Measurements from ENCODE around the gene PLCH2. TPM values are rescaled to one million over a fixed set of nuclear protein-coding genes. Genes with fewer than 3 reads are reported as not detected.

PLCH2 gene
- total and polyA plus RNA-seq, 4 donors, result 0.33 to 1.3 (median 1.0) TPM; not detected in 1

DNA sequence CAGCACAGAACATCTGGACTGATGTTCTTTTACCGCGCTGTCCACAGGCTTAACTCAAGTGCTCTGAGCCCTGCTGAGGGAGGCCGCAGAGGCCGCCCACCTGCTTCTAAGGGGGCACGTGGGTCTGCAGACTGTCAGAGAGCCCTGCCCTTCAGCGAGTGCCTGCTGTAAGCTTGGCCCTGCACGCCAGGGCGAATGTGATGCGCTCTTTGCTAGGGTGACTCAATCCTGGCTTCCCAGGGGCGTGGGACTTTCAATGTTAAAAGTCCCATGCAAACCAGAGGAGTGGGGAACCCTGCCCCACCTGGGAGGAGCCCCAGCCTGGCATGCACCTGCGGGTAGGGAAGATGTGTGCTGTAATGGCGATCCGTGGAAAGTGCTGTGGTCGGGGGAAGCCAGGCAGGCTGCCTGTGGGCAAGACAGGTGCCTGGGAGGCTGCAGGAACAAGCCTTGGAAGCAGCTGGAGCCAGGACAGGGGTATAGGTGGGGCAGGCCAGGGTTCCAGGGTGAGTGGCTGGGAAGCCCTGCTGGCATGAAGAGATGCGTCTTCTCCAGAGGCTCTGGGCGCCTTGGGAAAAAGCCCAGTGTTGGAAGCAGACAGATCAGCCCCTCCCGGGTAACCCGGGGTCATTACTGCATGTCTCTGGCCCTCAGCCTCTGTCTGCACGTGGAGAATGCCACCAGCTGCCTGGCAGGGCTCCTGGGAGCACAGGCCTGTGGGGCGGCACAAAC, 50.9 kb downstream of the PLCH2 start:
- Histone ChIP-seq H3K36me3 (ENCODE audit: control insufficient read depth in 4 of 4, insufficient read depth in 3 of 4, low read depth in 1 of 4, low read length in 3 of 4) (no peaks in the 10 kb centered on the region), H3K4me3 (ENCODE audit: low read depth in 1 of 3, low read length in 3 of 3) (peak overlapping the region in 1 of 3 donors; percentile 87), H3K4me1 (ENCODE audit: control insufficient read depth in 4 of 4, insufficient read depth in 4 of 4, low read length in 3 of 4) (peaks cover 56 to 79% (median 68%) of the 10 kb centered on the region in 4 donors), H3K9me3 (ENCODE audit: control insufficient read depth in 4 of 4, low read length in 3 of 4) (no peaks in the 10 kb centered on the region), H3K9ac (ENCODE audit: low read depth in 1 of 2, low read length in 2 of 2) (no peak overlapping the region), H3K27me3 (ENCODE audit: control insufficient read depth in 4 of 4, insufficient read depth in 4 of 4, low read length in 3 of 4) (no peaks in the 10 kb centered on the region), H3K27ac (ENCODE audit: low read depth in 1 of 2, low read length in 2 of 2) (peak overlapping the region; percentile 87 to 95)
- peak; percentile 26 for TF ChIP-seq SP1 (IDR thresholded peaks at IDR 0.05)
- no peak for TF ChIP-seq GABPA (IDR thresholded peaks at IDR 0.05 in 1 of 2, conservative IDR thresholded peaks at IDR 0.05 in 1 of 2)
- peak; percentile 29 to 60 for TF ChIP-seq RXRA (IDR thresholded peaks at IDR 0.05)
- 31% methylated on average over 20 of the region's 20 CpGs for WGBS
- DNase-seq (ENCODE audit: low spot score), result no peak

DNA sequence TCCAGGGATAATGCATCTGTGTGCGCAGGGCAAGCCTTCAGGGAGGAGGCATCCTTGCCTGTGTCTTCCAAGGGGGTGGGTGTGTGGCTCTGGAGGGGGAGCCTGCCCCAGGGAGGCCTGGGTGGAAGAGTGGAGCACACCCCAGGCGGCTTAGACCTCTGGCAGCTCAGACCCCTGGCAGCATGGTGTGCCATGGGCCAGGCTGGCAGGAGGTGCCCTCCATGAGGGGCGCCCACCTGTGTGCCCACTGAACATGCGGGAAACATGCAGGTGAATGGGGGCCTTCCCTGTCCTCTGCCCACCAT, 51.4 kb downstream of the PLCH2 start:
- peak overlapping the region; percentile 87 to 95 for H3K27ac ChIP-seq (ENCODE audit: low read depth in 1 of 2, low read length in 2 of 2)
- 78% methylated on average over 4 of the region's 4 CpGs for WGBS
- no peak overlapping the region for H3K9ac ChIP-seq (ENCODE audit: low read depth in 1 of 2, low read length in 2 of 2)
- DNase-seq (ENCODE audit: low spot score), result no peak
- peaks cover 54 to 73% (median 63%) of the 10 kb centered on the region in 4 donors for H3K4me1 ChIP-seq (ENCODE audit: control insufficient read depth in 4 of 4, insufficient read depth in 4 of 4, low read length in 3 of 4)
- H3K27me3 ChIP-seq (ENCODE audit: control insufficient read depth in 4 of 4, insufficient read depth in 4 of 4, low read length in 3 of 4), result no peaks in the 10 kb centered on the region
- no peak for TF ChIP-seq RXRA (IDR thresholded peaks at IDR 0.05)
- TF ChIP-seq, protein P1, sequence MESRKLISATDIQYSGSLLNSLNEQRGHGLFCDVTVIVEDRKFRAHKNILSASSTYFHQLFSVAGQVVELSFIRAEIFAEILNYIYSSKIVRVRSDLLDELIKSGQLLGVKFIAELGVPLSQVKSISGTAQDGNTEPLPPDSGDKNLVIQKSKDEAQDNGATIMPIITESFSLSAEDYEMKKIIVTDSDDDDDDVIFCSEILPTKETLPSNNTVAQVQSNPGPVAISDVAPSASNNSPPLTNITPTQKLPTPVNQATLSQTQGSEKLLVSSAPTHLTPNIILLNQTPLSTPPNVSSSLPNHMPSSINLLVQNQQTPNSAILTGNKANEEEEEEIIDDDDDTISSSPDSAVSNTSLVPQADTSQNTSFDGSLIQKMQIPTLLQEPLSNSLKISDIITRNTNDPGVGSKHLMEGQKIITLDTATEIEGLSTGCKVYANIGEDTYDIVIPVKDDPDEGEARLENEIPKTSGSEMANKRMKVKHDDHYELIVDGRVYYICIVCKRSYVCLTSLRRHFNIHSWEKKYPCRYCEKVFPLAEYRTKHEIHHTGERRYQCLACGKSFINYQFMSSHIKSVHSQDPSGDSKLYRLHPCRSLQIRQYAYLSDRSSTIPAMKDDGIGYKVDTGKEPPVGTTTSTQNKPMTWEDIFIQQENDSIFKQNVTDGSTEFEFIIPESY (IDR thresholded peaks at IDR 0.05), result no peak
- TF ChIP-seq MAX (IDR thresholded peaks at IDR 0.05), result no peak
- no peak for TF ChIP-seq TAF1 (conservative IDR thresholded peaks at IDR 0.05)
- TF ChIP-seq, protein P2, sequence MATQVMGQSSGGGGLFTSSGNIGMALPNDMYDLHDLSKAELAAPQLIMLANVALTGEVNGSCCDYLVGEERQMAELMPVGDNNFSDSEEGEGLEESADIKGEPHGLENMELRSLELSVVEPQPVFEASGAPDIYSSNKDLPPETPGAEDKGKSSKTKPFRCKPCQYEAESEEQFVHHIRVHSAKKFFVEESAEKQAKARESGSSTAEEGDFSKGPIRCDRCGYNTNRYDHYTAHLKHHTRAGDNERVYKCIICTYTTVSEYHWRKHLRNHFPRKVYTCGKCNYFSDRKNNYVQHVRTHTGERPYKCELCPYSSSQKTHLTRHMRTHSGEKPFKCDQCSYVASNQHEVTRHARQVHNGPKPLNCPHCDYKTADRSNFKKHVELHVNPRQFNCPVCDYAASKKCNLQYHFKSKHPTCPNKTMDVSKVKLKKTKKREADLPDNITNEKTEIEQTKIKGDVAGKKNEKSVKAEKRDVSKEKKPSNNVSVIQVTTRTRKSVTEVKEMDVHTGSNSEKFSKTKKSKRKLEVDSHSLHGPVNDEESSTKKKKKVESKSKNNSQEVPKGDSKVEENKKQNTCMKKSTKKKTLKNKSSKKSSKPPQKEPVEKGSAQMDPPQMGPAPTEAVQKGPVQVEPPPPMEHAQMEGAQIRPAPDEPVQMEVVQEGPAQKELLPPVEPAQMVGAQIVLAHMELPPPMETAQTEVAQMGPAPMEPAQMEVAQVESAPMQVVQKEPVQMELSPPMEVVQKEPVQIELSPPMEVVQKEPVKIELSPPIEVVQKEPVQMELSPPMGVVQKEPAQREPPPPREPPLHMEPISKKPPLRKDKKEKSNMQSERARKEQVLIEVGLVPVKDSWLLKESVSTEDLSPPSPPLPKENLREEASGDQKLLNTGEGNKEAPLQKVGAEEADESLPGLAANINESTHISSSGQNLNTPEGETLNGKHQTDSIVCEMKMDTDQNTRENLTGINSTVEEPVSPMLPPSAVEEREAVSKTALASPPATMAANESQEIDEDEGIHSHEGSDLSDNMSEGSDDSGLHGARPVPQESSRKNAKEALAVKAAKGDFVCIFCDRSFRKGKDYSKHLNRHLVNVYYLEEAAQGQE (IDR thresholded peaks at IDR 0.05), result no peak
- TF ChIP-seq, protein P3, sequence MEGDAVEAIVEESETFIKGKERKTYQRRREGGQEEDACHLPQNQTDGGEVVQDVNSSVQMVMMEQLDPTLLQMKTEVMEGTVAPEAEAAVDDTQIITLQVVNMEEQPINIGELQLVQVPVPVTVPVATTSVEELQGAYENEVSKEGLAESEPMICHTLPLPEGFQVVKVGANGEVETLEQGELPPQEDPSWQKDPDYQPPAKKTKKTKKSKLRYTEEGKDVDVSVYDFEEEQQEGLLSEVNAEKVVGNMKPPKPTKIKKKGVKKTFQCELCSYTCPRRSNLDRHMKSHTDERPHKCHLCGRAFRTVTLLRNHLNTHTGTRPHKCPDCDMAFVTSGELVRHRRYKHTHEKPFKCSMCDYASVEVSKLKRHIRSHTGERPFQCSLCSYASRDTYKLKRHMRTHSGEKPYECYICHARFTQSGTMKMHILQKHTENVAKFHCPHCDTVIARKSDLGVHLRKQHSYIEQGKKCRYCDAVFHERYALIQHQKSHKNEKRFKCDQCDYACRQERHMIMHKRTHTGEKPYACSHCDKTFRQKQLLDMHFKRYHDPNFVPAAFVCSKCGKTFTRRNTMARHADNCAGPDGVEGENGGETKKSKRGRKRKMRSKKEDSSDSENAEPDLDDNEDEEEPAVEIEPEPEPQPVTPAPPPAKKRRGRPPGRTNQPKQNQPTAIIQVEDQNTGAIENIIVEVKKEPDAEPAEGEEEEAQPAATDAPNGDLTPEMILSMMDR (IDR thresholded peaks at IDR 0.05; ENCODE audit: low read depth, low read length, missing input control), result no peak
- no peak for TF ChIP-seq RAD21 (IDR thresholded peaks at IDR 0.05)
- no peak for TF ChIP-seq FOXA1 (IDR thresholded peaks at IDR 0.05)
- no peak for TF ChIP-seq GABPA (IDR thresholded peaks at IDR 0.05 in 1 of 2, conservative IDR thresholded peaks at IDR 0.05 in 1 of 2)
- TF ChIP-seq JUND (IDR thresholded peaks at IDR 0.05), result no peak
- TF ChIP-seq HNF4A (conservative IDR thresholded peaks at IDR 0.05), result no peak
- no peak for TF ChIP-seq FOXA2 (IDR thresholded peaks at IDR 0.05)
- H3K36me3 ChIP-seq (ENCODE audit: control insufficient read depth in 4 of 4, insufficient read depth in 3 of 4, low read depth in 1 of 4, low read length in 3 of 4), result no peaks in the 10 kb centered on the region
- no peaks in the 10 kb centered on the region for H3K9me3 ChIP-seq (ENCODE audit: control insufficient read depth in 4 of 4, low read length in 3 of 4)
- no peak overlapping the region for H3K4me3 ChIP-seq (ENCODE audit: low read depth in 1 of 3, low read length in 3 of 3)

All from liver (tissue), 9 donors.